DMS79 (cell line): ENCODE measurements around the gene DDAH2.

ENCODE experiments used
- DNase-seq: peaks from one replicate; lab custom pipeline; 2025; lab: John Stamatoyannopoulos, UW

Gene DDAH2, protein sequence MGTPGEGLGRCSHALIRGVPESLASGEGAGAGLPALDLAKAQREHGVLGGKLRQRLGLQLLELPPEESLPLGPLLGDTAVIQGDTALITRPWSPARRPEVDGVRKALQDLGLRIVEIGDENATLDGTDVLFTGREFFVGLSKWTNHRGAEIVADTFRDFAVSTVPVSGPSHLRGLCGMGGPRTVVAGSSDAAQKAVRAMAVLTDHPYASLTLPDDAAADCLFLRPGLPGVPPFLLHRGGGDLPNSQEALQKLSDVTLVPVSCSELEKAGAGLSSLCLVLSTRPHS

DNA sequence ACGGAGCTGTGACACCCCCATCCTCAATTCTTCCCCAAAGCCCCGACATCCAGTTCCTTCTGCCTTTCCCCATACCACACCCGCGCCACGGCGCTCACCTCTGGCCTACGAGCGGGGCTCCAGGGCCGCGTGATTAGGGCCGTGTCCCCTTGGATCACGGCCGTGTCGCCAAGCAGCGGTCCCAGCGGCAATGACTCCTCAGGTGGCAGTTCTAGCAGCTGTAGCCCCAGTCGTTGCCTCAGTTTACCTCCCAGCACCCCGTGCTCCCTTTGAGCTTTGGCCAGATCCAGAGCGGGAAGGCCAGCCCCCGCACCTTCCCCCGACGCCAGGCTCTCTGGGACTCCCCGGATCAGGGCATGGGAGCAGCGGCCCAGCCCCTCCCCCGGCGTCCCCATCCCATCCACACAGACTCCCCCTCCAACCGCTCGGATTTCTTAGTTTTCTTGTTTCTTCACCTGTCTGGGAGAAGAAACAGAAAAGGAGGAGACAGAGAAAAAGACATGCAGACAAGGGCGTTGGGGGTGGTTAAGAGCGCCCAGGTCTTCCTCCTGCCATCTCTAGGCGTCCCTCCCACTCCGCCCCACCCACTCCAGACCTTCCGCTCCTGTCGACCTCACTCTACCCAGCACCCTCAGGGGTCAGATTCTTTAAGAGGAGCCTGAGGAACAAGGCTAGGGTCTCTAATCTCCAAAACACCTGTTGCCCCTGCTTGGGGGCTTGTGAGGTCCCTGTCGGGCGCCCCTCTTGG, at the start of gene DDAH2:
Gene DDAH2 (minus strand): TSS at position 533 of the 748 bp plus-strand sequence. CDS start 138 bp downstream, at position 395.
- DNase-seq: no peak

DNA sequence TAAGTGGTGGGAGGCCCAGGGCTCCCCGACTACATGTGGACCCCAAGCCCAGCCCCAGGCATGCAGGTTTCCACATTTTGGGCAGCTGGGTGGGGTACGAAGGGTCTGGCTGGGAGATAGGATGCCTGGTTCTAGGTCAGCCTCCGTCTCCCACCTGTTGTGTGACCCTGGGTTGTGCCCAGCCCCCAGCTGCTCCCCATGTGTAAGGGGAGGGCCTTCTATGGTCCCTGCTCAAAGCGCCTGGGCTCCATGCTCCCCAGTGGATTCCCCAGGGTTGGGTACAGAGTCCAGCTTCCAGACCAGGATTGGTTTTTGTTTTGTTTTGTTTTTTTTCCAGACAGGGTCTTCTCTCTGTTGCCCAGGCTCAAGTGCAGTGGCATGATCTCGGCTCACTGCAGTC, 49.1 kb upstream of the DDAH2 start:
- DNase-seq: no peak

DNA sequence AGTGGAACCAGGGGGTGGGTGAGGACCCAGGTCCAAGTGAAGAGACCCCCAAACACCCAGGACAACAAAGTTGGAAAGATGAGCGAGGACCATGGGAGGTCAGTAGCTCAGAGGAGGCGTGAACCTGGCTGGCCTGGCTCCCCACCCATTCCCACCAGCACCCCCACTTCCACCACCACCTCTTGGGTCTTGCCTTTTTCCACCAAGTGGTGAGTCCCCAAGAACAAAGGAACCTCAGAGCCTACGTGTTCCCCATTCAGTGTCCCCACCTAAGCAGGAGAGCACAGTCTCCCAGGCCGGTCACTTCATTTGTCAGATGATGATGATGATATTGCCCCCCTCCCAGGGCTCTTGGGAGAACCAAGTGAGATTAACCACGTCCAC, 48.6 kb upstream of the DDAH2 start:
- DNase-seq: no peak

DNA sequence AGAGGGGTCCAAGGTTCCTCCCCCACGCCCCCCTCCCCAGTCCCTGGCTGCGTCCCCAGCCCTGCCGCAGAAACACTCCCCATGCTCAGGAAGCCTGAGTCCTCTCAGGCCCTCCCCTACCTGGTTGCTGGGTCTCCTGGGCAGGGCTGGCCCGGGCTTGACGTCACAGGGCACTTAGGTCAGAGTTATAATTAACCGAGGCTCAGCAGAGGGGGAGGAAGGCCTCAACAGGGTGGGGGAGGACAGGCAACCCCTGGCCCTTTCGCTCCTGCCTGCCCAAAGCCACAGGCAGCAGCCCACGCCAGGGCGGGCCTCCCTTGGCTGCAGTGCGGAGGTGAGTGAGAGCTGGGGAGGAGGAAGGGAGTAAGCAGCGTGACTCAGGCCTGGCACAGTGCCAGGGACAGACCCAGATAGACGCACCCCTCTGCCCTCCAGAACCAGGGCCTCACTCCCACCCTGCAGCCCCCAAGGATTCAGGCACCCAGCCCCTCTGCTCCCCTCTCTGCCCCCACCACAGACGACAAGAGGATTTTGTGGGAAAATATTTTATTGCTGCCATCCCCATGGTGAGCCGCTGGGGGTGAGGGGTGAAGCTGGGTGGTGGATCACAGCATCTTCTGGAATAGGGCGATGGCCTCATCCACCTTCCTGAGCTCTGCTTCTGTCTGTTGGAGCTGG, 48.0 kb upstream of the DDAH2 start, which contains the start of gene VWA7:
Gene VWA7 (minus strand): TSS at position 340 of the 678 bp plus-strand sequence. CDS start 549 bp downstream, outside the sequence.
- peak; percentile 68 for DNase-seq

DNA sequence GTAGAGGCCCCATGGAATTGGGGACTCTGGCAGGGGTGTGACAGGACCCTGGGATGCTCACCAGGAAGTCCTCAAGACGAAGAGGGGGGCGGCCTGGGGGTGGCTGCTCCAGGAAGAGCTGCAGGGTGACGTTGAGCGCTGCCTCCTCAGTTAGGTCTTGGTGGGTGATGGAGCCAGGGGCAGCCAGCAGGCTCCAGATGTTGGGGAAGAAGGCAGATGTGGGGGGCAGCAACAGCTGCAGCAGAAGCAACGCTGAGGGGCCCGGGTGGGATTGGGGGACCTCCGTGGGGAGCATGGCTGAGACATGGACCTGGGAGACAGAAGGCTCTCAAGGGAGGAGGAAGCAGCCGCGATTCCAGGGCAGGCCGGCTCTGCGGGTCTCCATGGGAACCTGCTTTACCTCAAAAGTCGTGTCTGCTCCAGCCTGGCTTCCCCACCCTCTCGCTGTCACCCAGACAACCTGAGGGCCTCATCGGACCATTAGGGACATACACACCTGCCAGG, 47.4 kb upstream of the DDAH2 start:
- no peak for DNase-seq

DNA sequence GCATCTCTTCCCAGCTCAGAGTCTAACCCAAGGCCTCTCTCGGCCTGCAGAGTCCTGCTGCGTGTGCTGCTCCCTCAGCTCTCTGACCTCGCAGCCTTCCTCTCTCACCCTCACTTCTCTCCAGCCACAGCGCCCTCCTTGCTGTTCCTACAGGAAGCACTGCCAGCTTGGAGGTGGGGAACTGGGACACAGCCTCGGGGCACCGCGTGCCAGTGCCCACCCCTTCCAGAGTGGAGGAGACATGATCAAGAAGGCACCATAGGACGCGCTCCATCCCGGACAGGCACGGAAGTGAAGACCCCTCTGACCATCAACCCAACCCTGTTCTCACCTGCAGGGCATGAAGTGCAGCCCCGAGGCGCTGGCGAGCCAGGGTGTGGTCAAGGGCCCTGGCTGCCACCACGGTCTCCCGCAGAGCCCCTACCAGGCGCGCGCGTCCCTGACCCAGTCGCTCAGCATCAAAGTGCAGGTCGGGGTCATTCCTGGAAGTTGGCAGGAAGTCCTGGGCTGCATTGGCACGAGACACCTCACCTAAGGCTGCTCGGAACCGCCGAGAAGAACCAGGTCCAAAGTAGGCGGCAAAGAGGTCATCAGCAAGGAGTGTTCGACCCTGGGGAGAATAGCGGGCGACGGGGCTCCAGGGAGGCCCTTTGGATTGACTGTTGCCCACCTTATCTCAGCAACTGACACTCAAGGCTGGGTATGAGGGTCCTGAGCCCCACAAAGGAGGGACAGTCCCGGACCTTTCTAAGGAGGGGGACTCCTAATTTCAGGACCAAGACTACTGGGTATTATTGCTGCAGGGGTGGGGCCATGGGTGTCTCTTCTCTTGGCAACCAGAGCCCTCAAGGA, 46.8 kb upstream of the DDAH2 start:
- DNase-seq: no peak

DNA sequence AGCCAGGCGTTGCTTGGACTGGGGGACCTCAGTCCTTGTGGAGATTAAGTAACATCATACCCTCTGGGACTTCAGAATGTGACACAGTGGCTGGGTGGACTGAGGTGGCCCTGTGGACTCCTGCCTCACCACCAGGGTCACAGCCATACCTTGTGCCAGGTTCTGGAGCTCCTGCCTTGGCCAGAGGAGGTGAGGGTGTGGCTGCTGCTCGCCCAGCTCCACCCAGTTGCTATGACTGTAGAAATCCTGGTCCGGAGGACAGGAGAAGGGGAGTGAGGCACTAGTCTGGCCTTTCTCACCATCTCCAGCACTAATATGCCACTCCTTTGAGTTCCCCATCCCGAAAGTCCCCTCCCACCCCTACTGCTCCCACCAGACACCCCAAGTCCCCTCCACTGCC, 46.1 kb upstream of the DDAH2 start:
- DNase-seq: no peak

DNA sequence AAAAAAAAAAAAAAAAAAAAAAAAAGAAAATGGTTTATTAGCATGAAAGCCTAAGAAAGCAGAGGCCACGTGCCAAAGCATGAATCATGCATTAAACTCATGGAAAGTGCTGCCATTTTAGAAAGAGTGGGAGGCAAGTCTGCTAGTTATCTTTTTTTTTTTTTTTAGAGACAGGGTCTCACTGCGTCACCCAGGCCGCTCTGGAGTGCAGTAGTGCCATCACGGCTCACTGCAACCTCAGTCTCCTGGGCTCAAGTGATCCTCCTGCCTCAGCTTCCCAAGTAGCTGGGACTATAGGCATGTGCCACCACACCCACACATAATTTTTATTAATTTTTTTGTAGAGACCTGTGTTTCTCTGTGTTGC, 42.9 kb upstream of the DDAH2 start:
- DNase-seq: no peak

DNA sequence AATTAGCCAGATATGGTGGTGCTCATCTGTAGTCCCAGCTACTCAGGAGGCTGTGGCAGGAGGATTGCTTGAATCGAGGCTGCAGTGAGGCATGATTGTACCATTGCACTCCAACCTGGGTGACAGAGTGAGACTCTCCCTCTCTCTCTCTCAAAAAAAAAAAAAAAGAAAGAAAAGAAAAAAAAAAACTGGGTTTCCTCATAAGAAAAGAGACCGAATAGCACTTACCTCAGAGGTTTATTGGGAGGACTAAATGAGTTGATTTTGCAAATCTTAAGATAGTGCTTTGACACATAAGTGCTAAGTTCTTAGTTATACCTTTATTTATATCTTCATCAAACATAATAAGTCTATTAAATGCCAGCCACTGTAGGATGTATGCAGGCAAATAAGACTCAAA, 41.8 kb upstream of the DDAH2 start:
- DNase-seq: no peak

DNA sequence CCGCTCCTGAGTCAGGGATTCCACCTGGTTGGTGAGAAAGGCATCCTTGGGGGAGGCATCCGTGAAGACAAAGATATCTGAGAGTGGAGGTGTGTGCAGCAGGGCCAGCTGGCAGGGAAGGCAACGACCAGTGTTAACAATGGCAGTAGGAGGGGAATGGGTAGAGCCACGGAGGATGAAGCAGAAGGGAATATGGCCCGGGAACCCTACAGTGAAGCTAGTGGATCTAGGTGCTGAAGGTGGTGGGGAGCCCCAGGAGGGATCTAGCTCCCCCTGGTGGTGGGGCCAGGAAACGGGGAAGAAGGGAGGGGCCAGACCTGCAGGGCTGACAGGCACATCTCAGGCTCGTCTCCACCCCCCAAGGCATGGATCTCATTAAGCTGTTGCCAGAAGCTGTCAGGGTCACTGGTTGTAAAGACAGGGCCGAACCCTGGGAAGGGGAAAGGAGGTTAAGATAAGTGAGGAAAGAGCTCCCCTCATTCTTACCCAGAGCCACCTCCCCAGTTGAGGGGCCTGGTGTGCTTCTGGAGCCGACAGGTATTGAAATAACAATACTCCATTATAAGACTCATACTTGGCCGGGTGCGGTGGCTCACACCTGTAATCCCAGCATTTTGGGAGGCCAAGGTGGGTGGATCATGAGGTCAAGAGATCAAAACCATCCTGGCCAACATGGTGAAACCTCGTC, 40.7 kb upstream of the DDAH2 start:
- DNase-seq: no peak

DNA sequence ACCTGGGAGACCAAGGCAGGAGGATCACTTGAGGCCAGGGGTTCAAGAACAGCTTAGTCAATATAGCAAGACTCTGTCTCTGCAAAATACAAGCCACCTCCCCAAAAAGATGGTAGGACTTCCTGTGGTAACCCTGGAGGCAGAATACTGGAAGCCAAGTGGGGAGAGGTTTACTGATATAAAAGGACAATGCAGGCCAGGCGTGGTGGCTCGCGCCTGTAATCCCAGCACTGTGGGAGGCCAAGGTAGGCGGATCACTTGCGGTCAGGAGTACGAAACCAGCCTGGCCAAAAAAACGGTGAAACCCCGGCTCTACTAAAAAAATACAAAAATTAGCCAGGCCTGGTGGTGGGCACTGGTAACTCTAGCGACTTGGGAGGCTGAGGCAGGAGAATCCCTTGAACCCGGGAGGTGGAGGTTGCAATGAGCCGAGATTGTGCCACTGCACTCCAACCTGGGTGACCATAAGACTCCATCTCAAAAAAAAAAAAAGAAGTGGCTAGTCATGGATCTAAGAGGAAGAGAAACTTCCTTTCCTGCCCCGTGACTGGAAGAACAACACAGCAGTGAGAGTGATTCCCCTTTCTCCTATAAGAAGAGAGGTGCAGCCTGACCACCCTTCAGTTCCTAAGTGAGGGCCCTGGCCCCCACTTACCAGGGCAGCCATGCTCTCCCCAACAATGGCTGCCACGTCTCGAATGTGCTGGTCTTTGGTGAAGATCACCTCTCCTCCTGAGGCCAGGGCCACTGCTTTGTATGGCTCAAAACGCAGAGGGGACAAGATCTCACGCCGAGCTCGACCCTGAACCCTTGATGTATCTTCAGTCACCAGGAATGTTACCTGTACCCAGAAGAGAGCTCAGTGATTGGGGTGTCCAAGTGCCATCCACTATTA, 39.5 kb upstream of the DDAH2 start:
- no peak for DNase-seq

DNA sequence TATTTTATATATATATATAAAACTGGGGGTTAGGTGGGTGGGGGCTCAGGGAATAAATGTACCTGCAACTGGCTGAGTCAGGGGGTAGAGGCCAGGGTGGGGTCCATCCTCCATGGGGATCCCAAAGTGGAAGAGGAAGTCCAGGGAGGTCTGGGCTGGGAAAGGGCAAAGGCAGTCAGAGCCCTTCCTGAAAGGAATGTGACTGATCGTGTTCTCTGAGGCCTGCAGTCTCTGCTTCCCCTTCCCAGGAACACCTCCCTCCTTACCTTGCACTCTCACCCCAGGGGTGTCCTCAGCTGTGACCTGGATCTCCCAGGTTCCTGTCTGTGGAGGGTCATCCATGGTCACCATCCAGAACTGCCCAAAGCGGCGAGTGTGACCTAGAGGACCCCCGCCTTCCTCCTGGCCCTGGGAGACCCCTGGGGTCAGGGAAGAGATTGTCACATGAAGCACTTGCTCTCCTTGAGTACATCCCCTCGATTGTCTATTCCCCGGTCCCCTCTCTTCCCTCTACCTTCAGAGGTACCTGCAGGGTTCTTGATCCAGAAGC, 38.1 kb upstream of the DDAH2 start:
- DNase-seq: no peak

DNA sequence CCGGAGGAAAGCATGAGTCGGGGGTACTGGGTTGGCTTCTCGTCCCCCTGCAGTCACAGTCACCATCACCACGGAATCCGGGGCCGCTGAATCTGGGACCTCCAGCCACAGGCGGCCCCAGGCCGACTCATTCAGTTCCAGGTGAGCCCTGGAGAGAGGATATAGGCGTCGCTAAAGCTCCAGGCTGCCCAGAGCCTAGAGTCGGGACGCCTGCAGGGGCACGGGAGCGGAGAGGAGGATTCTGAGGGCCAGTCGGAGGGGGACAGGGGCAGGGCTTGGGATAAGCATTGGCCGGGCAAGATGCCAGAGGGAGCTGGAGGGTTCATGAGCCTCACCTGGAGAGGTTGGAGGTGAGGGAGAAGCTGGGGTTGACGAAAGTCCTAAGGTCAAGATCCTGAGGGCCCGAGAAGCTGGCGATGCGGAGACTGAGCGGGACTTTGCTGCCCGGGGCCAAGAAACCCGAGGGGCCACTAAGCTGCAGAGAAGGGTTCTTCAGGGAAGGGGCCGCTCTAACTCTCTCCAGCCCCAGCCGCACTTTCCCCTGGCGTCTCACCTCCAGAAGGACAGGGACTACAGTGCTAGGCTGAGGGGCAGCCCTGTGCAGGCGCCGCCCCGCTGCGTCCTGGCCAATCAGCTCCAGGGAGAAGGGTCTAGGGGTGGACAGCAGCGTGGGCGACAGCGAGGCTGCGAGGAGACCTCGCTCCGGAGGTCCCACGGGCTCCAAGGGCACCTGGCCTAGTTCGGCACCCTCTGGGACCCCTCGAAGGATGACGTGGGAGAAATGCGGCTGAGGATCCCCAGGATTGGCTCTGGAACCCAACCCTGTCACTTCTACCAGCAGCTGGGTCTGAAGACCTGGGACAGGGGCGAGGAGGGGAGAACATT, 37.1 kb upstream of the DDAH2 start:
- DNase-seq: no peak

DNA sequence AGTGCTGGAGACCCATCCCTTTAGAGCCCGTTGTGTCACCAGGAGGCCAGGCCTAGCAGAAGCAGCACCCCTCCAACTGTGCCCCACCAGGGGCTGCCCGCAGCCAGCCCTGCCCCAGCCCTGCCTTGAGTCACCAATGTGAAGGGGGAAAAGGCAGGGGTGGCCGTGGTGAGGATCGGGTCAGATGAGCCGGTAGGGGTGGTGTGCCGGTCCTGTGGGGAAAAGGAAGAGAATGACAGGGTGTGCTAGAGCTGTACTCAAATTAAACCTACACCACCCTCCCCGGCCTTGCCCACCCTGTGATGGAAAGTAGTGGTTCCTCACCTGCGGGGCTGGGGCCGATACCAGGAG, 36.4 kb upstream of the DDAH2 start:
- DNase-seq: no peak

DNA sequence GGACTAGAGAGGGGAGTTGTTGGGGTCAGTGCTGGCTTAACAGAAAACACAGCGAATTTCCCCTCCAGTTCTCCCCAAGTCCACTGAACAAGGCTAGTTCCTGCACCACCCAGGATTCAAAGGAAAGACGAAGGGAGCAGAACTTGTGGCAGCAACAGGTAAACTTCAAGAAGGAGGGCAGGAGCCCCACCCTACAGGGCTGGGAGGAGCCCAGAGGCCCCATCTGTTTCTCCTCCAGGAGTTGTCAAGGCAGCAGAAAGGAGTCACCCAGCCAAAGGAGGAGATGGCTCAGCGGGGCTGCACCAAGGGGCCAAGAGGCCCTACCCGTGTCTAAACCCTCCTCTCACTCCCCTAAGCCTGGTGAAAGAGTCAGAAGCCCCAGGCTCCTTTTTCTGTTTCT, 35.1 kb upstream of the DDAH2 start:
- no peak for DNase-seq

DNA sequence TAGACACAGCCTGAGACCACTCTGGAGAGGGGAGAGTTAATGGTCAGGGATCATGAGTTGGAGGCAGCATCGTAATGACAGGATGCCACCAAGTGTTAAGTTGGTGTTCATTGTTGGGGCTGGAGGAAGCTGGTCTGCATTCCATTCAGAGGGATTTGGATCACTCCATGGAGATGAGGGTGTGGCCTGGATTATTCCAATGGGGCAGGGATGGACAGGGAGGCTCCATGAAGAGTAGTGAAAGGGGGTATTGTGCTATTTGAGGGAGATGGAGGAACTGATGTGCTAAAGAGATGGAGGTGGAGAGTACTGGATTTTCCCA, 34.5 kb upstream of the DDAH2 start:
- no peak for DNase-seq

DNA sequence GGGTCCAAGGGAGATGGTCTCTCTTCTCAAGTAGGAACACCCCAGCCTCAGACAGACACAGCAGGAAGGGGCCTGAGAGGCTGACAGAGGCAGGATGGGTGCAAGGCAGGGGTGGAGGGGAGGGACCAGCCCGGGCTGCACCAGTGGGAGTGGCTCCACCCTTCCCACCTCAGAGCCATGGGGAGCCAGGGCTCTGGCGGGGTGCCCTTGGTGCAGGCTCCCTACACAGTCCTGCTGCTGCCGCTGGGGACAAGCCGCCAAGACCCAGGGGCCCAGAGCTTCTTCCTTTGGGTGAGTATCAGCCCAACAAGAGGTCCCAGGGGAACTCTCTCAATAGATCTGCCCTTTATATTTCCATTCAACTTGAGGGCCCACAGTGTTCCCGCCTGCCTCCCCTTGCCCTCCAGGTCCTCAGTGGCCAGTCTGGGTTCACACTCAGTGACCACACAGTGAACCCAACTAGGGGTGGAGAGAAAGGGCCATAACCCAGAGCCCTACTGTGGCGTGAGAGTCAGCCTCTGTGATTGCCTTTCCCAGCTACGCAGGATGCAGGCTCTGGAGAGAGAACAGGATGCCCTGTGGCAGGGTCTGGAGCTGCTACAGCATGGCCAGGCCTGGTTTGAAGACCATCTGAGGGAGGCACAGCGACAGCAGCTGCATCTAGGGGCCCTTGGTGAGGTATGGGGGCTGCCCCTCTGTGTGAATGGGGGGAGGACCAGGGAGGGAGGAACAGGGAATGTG, 33.9 kb upstream of the DDAH2 start:
- DNase-seq: no peak

DNA sequence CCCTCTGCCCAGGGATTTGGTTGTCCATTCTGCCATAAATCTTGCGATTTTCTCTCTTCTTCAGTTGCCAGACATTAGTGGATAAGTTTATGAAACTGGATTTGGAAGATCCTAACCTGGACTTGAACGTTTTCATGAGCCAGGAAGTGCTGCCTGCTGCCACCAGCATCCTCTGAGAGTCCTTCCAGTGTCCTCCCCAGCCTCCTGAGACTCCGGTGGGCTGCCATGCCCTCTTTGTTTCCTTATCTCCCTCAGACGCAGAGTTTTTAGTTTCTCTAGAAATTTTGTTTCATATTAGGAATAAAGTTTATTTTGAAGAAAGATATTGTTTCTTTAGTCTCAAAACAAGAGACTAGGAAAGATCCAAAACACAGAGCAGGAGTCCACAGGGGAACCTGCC, 33.3 kb upstream of the DDAH2 start, which contains the start of gene SAPCD1:
Gene SAPCD1 (plus strand): TSS at position 301 of the 400 bp plus-strand sequence. CDS start 399 bp downstream, outside the sequence.
- DNase-seq: no peak
